Astrocyte of the cerebellum (primary cell): ENCODE measurements around the gene BNIP2.

ENCODE experiments used
- DNase-seq: peaks from one replicate; pipeline ENCODE4 v3.0.0-alpha.2; 2011; ENCODE audit warnings: low read depth
- H3K4me3 ChIP-seq: 2 replicates; pipeline ENCODE4 v1.5.1; 2011; ENCODE audit warnings: mild to moderate bottlenecking, low read depth, low read length, moderate library complexity
- in situ Hi-C: cut with HindIII; loops from 2 replicates; pipeline ENCODE4 v1.10.0; 2017; ENCODE audit warnings: low sequenced_read_pairs
- TF ChIP-seq, protein P1 (sequence below): IDR thresholded peaks from 2 replicates; pipeline ENCODE4 v1.5.1; 2012; ENCODE audit warnings: low read length, low read depth, moderate library complexity, mild to moderate bottlenecking; ENCODE audit errors: missing control alignments

BNIP2 gene

DNA sequence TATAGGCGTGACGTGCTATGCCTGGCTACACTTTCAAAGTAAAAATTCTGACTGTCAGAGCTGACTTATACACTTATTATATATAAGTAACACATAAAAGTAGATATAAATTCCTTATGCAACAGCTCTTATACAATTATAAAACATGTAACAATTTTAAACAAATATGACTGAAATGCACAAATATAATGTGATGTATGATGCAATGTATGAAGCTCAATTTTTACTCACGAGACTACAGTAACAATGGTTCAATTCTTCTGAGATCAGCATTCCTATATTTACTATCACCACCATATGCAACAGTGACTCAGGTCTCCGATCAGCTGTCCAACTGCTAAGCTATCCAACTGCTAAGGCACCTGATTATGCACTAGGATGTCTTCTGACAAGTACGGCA is 8.2 kb downstream of the BNIP2 start:
- no peak overlapping the region for H3K4me3 ChIP-seq
- TF ChIP-seq, protein P1, sequence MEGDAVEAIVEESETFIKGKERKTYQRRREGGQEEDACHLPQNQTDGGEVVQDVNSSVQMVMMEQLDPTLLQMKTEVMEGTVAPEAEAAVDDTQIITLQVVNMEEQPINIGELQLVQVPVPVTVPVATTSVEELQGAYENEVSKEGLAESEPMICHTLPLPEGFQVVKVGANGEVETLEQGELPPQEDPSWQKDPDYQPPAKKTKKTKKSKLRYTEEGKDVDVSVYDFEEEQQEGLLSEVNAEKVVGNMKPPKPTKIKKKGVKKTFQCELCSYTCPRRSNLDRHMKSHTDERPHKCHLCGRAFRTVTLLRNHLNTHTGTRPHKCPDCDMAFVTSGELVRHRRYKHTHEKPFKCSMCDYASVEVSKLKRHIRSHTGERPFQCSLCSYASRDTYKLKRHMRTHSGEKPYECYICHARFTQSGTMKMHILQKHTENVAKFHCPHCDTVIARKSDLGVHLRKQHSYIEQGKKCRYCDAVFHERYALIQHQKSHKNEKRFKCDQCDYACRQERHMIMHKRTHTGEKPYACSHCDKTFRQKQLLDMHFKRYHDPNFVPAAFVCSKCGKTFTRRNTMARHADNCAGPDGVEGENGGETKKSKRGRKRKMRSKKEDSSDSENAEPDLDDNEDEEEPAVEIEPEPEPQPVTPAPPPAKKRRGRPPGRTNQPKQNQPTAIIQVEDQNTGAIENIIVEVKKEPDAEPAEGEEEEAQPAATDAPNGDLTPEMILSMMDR = no peak
- DNase-seq = no peak
- in situ Hi-C loops = no loop called here

DNA sequence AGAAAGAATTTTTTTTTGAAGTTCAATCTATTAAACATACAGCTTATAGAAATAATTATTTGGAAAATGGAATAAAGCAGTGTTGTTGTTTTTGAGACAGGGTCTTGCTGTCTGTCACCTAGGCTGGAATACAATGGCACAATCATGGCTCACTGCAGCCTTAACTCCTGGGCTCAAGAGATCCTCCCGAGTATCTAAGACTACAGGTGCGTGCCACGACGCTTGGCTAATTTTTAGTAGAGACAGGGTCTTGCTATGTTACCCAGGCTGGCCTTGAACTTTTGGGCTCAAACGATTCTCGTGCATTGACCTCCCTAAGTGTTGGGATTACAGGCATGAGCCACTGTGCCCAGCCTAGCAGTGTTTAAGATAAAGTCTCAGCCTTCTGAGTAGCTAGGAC is 8.8 kb downstream of the BNIP2 start:
- H3K4me3 ChIP-seq = no peak overlapping the region
- in situ Hi-C loops = no loop called here
- TF ChIP-seq, protein P1 = no peak
- DNase-seq = no peak

DNA sequence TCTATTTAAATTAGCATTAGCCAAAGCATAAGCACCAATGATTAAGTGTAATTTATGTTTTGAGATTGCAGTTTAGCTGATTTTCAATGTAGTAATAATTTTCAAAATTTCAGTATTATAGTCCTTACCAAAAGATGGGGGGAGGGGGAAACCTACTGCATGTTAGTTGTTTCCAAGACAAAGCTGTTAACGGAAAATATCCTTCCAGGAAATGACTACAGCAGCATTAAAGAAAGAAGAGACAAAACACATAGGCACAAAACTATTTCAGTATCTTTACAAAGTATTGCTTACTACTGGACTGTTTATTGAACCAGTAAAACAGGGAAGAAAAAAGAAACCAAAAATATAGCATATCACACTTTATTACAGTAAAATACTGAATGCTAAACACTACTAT is 10.5 kb downstream of the BNIP2 start:
- no peak overlapping the region for H3K4me3 ChIP-seq
- DNase-seq = no peak
- TF ChIP-seq, protein P1 = no peak
- in situ Hi-C loops = no loop called here

DNA sequence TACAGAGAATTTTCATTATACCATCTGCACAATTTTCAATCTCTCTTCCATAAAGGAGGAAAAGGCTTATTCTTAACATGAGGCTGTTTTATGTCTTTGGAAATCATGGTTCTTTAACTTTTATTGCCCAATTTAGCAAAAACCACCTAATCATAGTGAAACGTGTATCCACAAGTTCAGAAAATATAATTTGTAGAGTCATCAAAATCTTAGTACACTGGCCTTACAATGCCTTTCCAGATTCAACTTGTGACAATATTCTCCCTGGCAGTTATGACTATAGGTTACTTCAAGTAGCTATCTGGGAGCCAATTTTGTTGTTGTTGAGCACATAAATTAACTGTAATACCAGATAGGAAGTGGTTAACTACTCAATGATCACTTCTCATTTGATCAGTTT is 10.9 kb downstream of the BNIP2 start:
- TF ChIP-seq, protein P1 = no peak
- no peak overlapping the region for H3K4me3 ChIP-seq
- no peak for DNase-seq
- in situ Hi-C loops = no loop called here

DNA sequence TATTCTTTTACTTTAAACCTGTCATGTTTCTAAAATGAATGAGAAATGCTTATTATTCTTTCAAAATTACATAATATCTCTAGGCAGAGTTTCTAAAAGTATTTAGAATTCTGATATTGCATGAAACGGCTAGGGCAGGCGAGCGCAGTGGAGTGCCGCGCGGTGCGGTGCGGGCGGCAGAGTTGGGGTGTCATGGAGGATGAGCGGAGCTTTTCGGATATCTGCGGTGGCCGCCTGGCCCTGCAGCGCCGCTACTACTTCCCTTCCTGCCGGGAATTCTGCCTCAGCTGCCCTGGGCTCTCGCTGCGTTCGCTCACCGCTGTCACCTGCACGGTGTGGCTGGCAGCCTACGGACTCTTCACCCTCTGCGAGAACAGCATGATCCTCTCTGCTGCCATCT is 12.6 kb downstream of the BNIP2 start:
- in situ Hi-C loops = no loop called here
- no peak overlapping the region for H3K4me3 ChIP-seq
- no peak for DNase-seq
- TF ChIP-seq, protein P1 = no peak

DNA sequence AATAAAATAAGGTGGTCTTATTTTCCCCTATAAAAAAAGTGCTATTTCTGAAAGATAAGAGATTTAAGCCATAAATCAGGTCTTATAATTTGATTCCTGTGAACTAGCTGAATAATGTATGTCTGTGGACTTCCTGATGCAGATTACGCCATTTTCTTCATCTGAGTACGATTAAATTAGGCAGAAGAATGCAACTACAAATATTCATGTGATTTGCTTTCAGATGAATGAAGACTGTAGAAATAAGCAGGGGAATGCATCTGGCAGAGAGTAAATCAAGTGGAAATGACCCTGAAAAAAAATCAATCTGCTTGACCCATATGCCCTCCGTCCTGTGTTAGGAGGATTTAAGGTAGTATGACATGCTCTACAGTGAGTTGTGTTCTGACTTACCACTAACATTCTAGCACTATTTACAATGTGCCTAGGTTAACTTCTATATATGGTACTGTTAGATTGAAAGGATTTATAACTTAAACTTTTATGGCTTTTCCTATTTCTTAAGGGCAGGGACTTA is 14.7 kb downstream of the BNIP2 start:
- no peak overlapping the region for H3K4me3 ChIP-seq
- TF ChIP-seq, protein P1 = no peak
- DNase-seq = no peak
- in situ Hi-C loops = no loop called here

DNA sequence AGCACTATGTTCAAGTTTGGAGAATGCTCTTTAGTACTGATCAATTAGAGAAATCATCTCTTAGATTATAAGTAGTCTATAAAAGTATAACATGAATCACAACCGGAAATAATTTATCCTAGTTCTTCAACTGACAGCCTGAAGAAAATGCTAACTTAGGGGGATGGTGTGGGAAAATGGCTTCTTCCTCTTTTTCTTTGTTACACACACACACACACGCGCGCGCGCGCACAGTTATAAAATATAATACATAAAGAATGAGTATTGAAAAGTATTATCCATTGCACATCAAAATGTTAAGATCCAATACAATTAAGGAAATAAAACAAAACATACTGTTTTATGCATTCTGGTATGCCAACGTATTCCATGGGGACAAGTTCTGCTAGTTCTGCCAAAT is 20.6 kb downstream of the BNIP2 start:
- H3K4me3 ChIP-seq = no peak overlapping the region
- DNase-seq = no peak
- in situ Hi-C loops = no loop called here
- TF ChIP-seq, protein P1 = no peak
